Cardiac muscle cell (in vitro differentiated cells and primary cell): ENCODE results near the gene TOR1B. TPM values are rescaled to one million over a fixed set of nuclear protein-coding genes. Genes with fewer than 3 reads are reported as not detected.

Source experiments
- DNase-seq, 2 donors: peaks; one replicate each; pipeline versions ENCODE4 v3.0.0 to v3.0.0-alpha.2; 2010 to 2017; ENCODE audit warnings: low read depth in 1 of 2, low spot score in 1 of 2
- H3K27ac ChIP-seq: fragments of 200-600 bp; sonication (generic); 2 replicates; pipeline ENCODE4 v1.5.1; 2016
- H3K27me3 ChIP-seq: fragments of 200-600 bp; sonication (generic); 2 replicates; pipeline ENCODE4 v1.6.0; 2016; ENCODE audit warnings: control low read depth
- H3K36me3 ChIP-seq: fragments of 200-600 bp; sonication (generic); 2 replicates; pipeline ENCODE4 v1.5.1; 2016; ENCODE audit warnings: control low read depth
- H3K4me1 ChIP-seq: fragments of 200-600 bp; sonication (generic); 2 replicates; pipeline ENCODE4 v1.8.1; 2017; ENCODE audit warnings: low read depth, mild to moderate bottlenecking, mixed run types
- H3K4me3 ChIP-seq: fragments of 200-600 bp; sonication (generic); 2 replicates; pipeline ENCODE4 v1.5.1; 2016; ENCODE audit warnings: mild to moderate bottlenecking
- H3K9me3 ChIP-seq: fragments of 200-600 bp; sonication (generic); 2 replicates; pipeline ENCODE4 v1.5.1; 2017; ENCODE audit warnings: low read depth, mild to moderate bottlenecking, control low read depth
- CTCF ChIP-seq: IDR thresholded peaks from 2 replicates; pipeline ENCODE4 v1.5.1; 2012; ENCODE audit warnings: low read depth, mild to moderate bottlenecking, low read length
- polyA plus RNA-seq: library from polyadenylated mRNA; unstranded; fragments of >200 nt; fragmentation: Nextera tagmentation; extraction: Ambion mirVana; gene quantifications from 2 replicates; pipeline ENCODE4 v1.2.1, GENCODE V29; 2016
- total RNA-seq: library from RNA; depleted of rRNA; stranded (reverse); fragments of >200 nt; gene quantifications from 2 replicates; pipeline ENCODE4 v1.2.3, GENCODE V29; 2016

Gene TOR1B
- total and polyA plus RNA-seq, 2 experiments from 2014 or later, result 12.7 to 18.0 TPM

DNA sequence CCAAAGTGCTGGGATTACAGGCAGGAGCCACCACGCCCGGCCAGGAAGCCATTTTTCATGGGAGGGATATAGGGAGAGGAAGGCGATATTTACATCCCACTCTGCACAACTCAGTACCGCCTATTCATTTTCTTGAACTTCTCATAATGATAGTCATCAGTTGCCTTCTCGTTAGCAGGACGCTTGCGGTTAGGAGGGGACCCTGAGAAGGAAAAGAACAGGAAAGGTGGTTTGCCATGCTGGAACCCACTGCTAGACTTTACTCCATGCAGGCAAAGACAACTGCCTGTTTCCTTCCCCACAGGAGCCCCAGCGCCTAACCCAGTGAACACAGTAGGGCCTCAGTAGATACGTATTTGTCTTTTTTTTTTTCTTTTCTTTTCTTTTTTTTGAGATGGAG, 25.1 kb downstream of the TOR1B start:
- TF ChIP-seq CTCF, result no peak

GRCh38 chr9:129828969-129829368, 26.0 kb downstream of the TOR1B start:
- no peak for DNase-seq
- no peak for TF ChIP-seq CTCF
- H3K9me3 ChIP-seq, result no peaks in the 10 kb centered on the region
- no peak overlapping the region for H3K4me3 ChIP-seq
- no peak overlapping the region for H3K27ac ChIP-seq
- H3K36me3 ChIP-seq, result peaks cover 14% of the 10 kb centered on the region
- H3K27me3 ChIP-seq, result no peaks in the 10 kb centered on the region
- no peaks in the 10 kb centered on the region for H3K4me1 ChIP-seq

More for the DNA sequence above, 25.1 kb downstream of the TOR1B start:
- Histone ChIP-seq H3K27me3 (no peaks in the 10 kb centered on the region), H3K9me3 (no peaks in the 10 kb centered on the region), H3K27ac (no peak overlapping the region), H3K4me1 (no peaks in the 10 kb centered on the region), H3K4me3 (no peak overlapping the region), H3K36me3 (peaks cover 11% of the 10 kb centered on the region)
- no peak for DNase-seq

GRCh38 chr9:129832982-129833381, 30.0 kb downstream of the TOR1B start:
- Histone ChIP-seq H3K4me1 (peaks cover 11% of the 10 kb centered on the region), H3K27ac (no peak overlapping the region), H3K27me3 (no peaks in the 10 kb centered on the region), H3K36me3 (peaks cover 17% of the 10 kb centered on the region), H3K4me3 (no peak overlapping the region), H3K9me3 (no peaks in the 10 kb centered on the region)
- no peak for DNase-seq
- no peak for TF ChIP-seq CTCF

GRCh38 chr9:129834489-129835127, 31.6 kb downstream of the TOR1B start:
- no peak for DNase-seq
- Histone ChIP-seq H3K27ac (no peak overlapping the region), H3K4me1 (peaks cover 11% of the 10 kb centered on the region), H3K27me3 (no peaks in the 10 kb centered on the region), H3K4me3 (peak overlapping the region; percentile 88), H3K9me3 (no peaks in the 10 kb centered on the region), H3K36me3 (peaks cover 16% of the 10 kb centered on the region)
- TF ChIP-seq CTCF, result no peak

GRCh38 chr9:129835128-129835859, 32.3 kb downstream of the TOR1B start, which contains the start of the genes C9orf78 and USP20:
Gene C9orf78 (minus strand): TSS chr9:129835275. CDS start chr9:129835221, 54 bp downstream.
Gene USP20 (plus strand): TSS chr9:129835458. CDS start chr9:129852556, 17,098 bp downstream.
- no peak for TF ChIP-seq CTCF
- Histone ChIP-seq H3K4me1 (peaks cover 11% of the 10 kb centered on the region), H3K4me3 (peak within 1 kb of the TSS; percentile 88), H3K27ac (peak within 1 kb of the TSS; percentile 77), H3K9me3 (no peaks in the 10 kb centered on the region), H3K27me3 (no peaks in the 10 kb centered on the region), H3K36me3 (peaks cover 15% of the 10 kb centered on the region)
- DNase-seq, result peak; percentile 96 to 99
